GM12878 (cell line): Measurements from ENCODE around the gene PITPNC1. TPM values are rescaled to one million over a fixed set of nuclear protein-coding genes. Genes with fewer than 3 reads are reported as not detected.

Source experiments
- ATAC-seq: fragments of 200-7000 bp; cut with Tn5 transposase; 3 replicates; pipeline ENCODE4 v1.9.1; 2020; ENCODE audit warnings: mild to moderate bottlenecking, moderate library complexity
- BruUV-seq: library from RNA; stranded (reverse); fragments of 400-500 nt; replicated peaks from 2 replicates; lab custom pipeline; 2021; lab: Mats Ljungman, UMichigan
- CTCF ChIA-PET: fragments of 300-600 bp; sonication (Branson Sonifier 250); formaldehyde crosslinking; extraction: SDS; loops from one replicate; lab custom pipeline; 2021; ENCODE audit warnings: inconsistent platforms; lab: Yijun Ruan, JAX
- POLR2A ChIA-PET: fragments of 350-600 bp; formaldehyde crosslinking; extraction: SDS; loops from one replicate; lab custom pipeline; 2021; ENCODE audit warnings: inconsistent platforms; lab: Charles Lee
- RAD21 ChIA-PET: fragments of 300-600 bp; sonication (Branson Sonifier 250); formaldehyde crosslinking; loops from one replicate; lab custom pipeline; 2023; ENCODE audit warnings: antibody characterized with exemption; ENCODE audit not compliant: unreplicated experiment; lab: Charles Lee
- SMC1A ChIA-PET: fragments of 300-600 bp; sonication (Branson Sonifier 250); formaldehyde crosslinking; loops from one replicate; lab custom pipeline; 2023; ENCODE audit not compliant: unreplicated experiment, uncharacterized antibody; lab: Charles Lee
- DNase-seq: peaks from one replicate; pipeline ENCODE4 v3.0.0-alpha.2; 2011; ENCODE audit warnings: low read depth, low spot score
- FAIRE-seq: peaks from 3 replicates; lab custom pipeline; 2011; peaks lifted over from hg19 to GRCh38; lab: Jason Lieb, UNC
- H2AFZ ChIP-seq: 2 replicates; pipeline ENCODE4 v1.6.0; 2011; ENCODE audit warnings: low read depth, low read length, control low read depth; ENCODE audit not compliant: control insufficient read depth
- H3K27ac ChIP-seq: 2 replicates; pipeline ENCODE4 v1.5.1; 2011; ENCODE audit warnings: control low read depth; ENCODE audit not compliant: control insufficient read depth, insufficient read depth
- H3K27me3 ChIP-seq, 2 experiments: replicated peaks in 1 of 2; 2 replicates each; pipeline versions ENCODE4 v1.6.0 to v1.6.1; 2011; ENCODE audit warnings: low read length in 1 of 2; ENCODE audit not compliant: control insufficient read depth in 2 of 2, insufficient read depth in 2 of 2
- H3K36me3 ChIP-seq, 2 experiments: 2 replicates each; pipeline ENCODE4 v1.5.1; 2011; ENCODE audit warnings: low read length in 1 of 2; ENCODE audit not compliant: control insufficient read depth in 2 of 2, insufficient read depth in 2 of 2
- H3K4me1 ChIP-seq: 2 replicates; pipeline ENCODE4 v1.6.1; 2011; ENCODE audit warnings: mild to moderate bottlenecking, low read length, moderate library complexity, mixed read lengths; ENCODE audit not compliant: control insufficient read depth, insufficient read depth
- H3K4me2 ChIP-seq: 2 replicates; pipeline ENCODE4 v1.6.0; 2011; ENCODE audit warnings: control low read depth; ENCODE audit not compliant: control insufficient read depth, insufficient read depth
- H3K4me3 ChIP-seq: fragments of 200-600 bp; sonication (generic); 2 replicates; pipeline ENCODE4 v1.5.1; 2016
- H3K79me2 ChIP-seq: 2 replicates; pipeline ENCODE4 v1.6.0; 2011; ENCODE audit warnings: low read length; ENCODE audit not compliant: control insufficient read depth, insufficient read depth
- H3K9ac ChIP-seq: 2 replicates; pipeline ENCODE4 v1.8.0; 2011; ENCODE audit warnings: low read length, control low read depth, mixed read lengths; ENCODE audit not compliant: control insufficient read depth, insufficient read depth
- H3K9me3 ChIP-seq: replicated peaks from 3 replicates; pipeline ENCODE4 v1.5.1; 2011; ENCODE audit warnings: mild to moderate bottlenecking, low read length; ENCODE audit not compliant: control insufficient read depth, insufficient read depth
- H4K20me1 ChIP-seq: 2 replicates; pipeline ENCODE4 v1.6.0; 2011; ENCODE audit not compliant: control insufficient read depth, insufficient read depth
- ASH2L ChIP-seq: fragments of 300-600, 200-600 bp; sonication (generic); IDR thresholded peaks from 2 replicates; pipeline ENCODE4 v1.6.1; 2017; ENCODE audit warnings: low read depth, mild to moderate bottlenecking, borderline replicate concordance
- CBFB ChIP-seq: IDR thresholded peaks from 2 replicates; pipeline ENCODE4 v1.6.1; 2016; ENCODE audit warnings: antibody characterized with exemption, low read depth
- EZH2 ChIP-seq: IDR thresholded peaks from 2 replicates; pipeline ENCODE4 v1.6.1; 2012; ENCODE audit warnings: low read depth, mild to moderate bottlenecking, control low read depth, inconsistent platforms, low read length, borderline replicate concordance; ENCODE audit not compliant: control insufficient read depth
- JUNB ChIP-seq: IDR thresholded peaks from 2 replicates; pipeline ENCODE4 v1.6.1; 2016; ENCODE audit warnings: antibody characterized with exemption, mild to moderate bottlenecking
- MTA3 ChIP-seq: IDR thresholded peaks from 2 replicates; pipeline ENCODE4 v1.6.1; 2012; ENCODE audit warnings: low read length, inconsistent platforms, borderline replicate concordance
- PML ChIP-seq: IDR thresholded peaks from 2 replicates; pipeline ENCODE4 v1.6.1; 2012; ENCODE audit warnings: low read length, inconsistent platforms
- RAD51 ChIP-seq: fragments of 450-650 bp; IDR thresholded peaks from 2 replicates; pipeline ENCODE4 v1.6.1; 2016; ENCODE audit warnings: moderate library complexity, mild to moderate bottlenecking, inconsistent platforms
- RCOR1 ChIP-seq: conservative IDR thresholded peaks from 2 replicates; pipeline ENCODE4 v1.6.1; 2012; ENCODE audit warnings: low read depth, low read length, improper control_type of control experiment
- SUPT20H ChIP-seq: IDR thresholded peaks from 2 replicates; pipeline ENCODE4 v1.6.1; 2011; ENCODE audit warnings: low read depth, mild to moderate bottlenecking, low read length, moderate library complexity, borderline replicate concordance; ENCODE audit not compliant: control insufficient read depth
- TCF7 ChIP-seq: IDR thresholded peaks from 2 replicates; pipeline ENCODE4 v1.6.1; 2014; ENCODE audit warnings: antibody characterized with exemption, borderline replicate concordance
- WGBS: methylation state at CpG from one replicate; pipeline ENCODE4 v1.1.6; 2016; ENCODE audit warnings: low lambda C conversion rate; ENCODE audit not compliant: insufficient replicate concordance, insufficient coverage; ENCODE audit errors: missing lambda C conversion rate; 5-methylcytosine and 5-hydroxymethylcytosine counted together
- in situ Hi-C: fragments of 300-500 bp; cut with MboI; formaldehyde crosslinking; loops from 9 replicates; pipeline ENCODE4 v1.14.3; 2018; ENCODE audit warnings: mixed read lengths
- intact Hi-C: fragments of 100-400 bp; cut with micrococcal nuclease; formaldehyde crosslinking; loops from one replicate; pipeline ENCODE4 v1.14.2; 2022; ENCODE audit not compliant: unreplicated experiment
- polyA plus RNA-seq, 11 experiments: library from polyadenylated mRNA; depleted of rRNA in 4 of 11; unstranded in 6 of 11; stranded (reverse) in 5 of 11; fragments of >200 nt; fragmentation: Nextera tagmentation in 4 of 11; fragmentation: Illumina TruSeq in 1 of 11; extraction: Ambion mirVana in 4 of 11; extraction: Trizol in 1 of 11; gene quantifications; 1 replicate in 1 of 11; 2 replicates in 10 of 11; pipeline versions ENCODE4 v1.2.1 to v1.2.3, GENCODE V29; 2011 to 2016; ENCODE audit warnings: inconsistent platforms in 2 of 11, missing spikeins in 2 of 11, low read depth in 1 of 11
- total RNA-seq, 4 experiments: library from RNA; depleted of rRNA in 3 of 4; stranded (reverse); fragments of >200 nt in 3 of 4; fragmentation: Illumina TruSeq in 1 of 4; extraction: Trizol in 1 of 4; gene quantifications; 2 replicates each; pipeline versions ENCODE4 v1.2.1 to v1.2.3, GENCODE V29; 2013 to 2021
- TF ChIP-seq, protein P1 (sequence below): IDR thresholded peaks from 2 replicates; pipeline ENCODE4 v1.6.1; 2011; ENCODE audit warnings: borderline replicate concordance, low read depth, mild to moderate bottlenecking, moderate library complexity, low read length; ENCODE audit not compliant: insufficient read depth, poor library complexity, severe bottlenecking
- TF ChIP-seq, protein P2 (sequence below): IDR thresholded peaks from 2 replicates; pipeline ENCODE4 v1.6.1; 2011; ENCODE audit warnings: borderline replicate concordance, low read depth, mild to moderate bottlenecking, moderate library complexity, mixed read lengths, low read length; ENCODE audit not compliant: insufficient read depth; ENCODE audit errors: extremely low read length

Gene PITPNC1
- total and polyA plus RNA-seq, 10 of the 15 experiments (the other 5 are each of a cell fraction or from before 2014, with no cell fraction given) = 12.2 to 62.4 (median 47.3) TPM

GRCh38 chr17:67500261-67500660 is 123.2 kb downstream of the PITPNC1 start:
- BruUV-seq = no TSS peak

More at GRCh38 chr17:67500261-67500660, 123.2 kb downstream of the PITPNC1 start:
- SMC1A ChIA-PET = interaction anchor here (0.8 kb wide), 1 partner anchor 32 kb away, joined by 3 read pairs; no protein-coding TSS in a partner anchor
- Histone ChIP-seq H3K9ac (no peak overlapping the region), H3K9me3 (no peaks in the 10 kb centered on the region), H3K4me1 (no peaks in the 10 kb centered on the region), H3K36me3 (no peaks in the 10 kb centered on the region), H3K27ac (no peak overlapping the region), H3K27me3 (no peaks in the 10 kb centered on the region), H4K20me1 (no peaks in the 10 kb centered on the region; the same call in 1 of the 2 replicates), H3K79me2 (peaks cover 2% of the 10 kb centered on the region), H3K4me2 (no peak overlapping the region), H3K4me3 (no peak overlapping the region), H2AFZ (no peak overlapping the region)
- CTCF ChIA-PET = interaction anchor here (0.6 to 1.9 kb wide), 2 partner anchors 16 to 125 kb away, joined by 3 to 4 read pairs; no protein-coding TSS in a partner anchor
- intact Hi-C loops = no loop called here
- in situ Hi-C loops = no loop called here
- ATAC-seq (no peak), DNase-seq (no peak), FAIRE-seq (no peak)
- POLR2A ChIA-PET = no interaction called here
- WGBS = 46% methylated on average over 2 of the region's 2 CpGs
- RAD21 ChIA-PET = no interaction called here
- TF ChIP-seq RAD51 = no peak
- TF ChIP-seq EZH2 = no peak
- TF ChIP-seq MTA3 = no peak
- no peak for TF ChIP-seq CBFB
- no peak for TF ChIP-seq ASH2L
- TF ChIP-seq, protein P1, sequence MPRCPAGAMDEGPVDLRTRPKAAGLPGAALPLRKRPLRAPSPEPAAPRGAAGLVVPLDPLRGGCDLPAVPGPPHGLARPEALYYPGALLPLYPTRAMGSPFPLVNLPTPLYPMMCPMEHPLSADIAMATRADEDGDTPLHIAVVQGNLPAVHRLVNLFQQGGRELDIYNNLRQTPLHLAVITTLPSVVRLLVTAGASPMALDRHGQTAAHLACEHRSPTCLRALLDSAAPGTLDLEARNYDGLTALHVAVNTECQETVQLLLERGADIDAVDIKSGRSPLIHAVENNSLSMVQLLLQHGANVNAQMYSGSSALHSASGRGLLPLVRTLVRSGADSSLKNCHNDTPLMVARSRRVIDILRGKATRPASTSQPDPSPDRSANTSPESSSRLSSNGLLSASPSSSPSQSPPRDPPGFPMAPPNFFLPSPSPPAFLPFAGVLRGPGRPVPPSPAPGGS = no peak
- TF ChIP-seq TCF7 = no peak
- no peak for TF ChIP-seq SUPT20H
- TF ChIP-seq PML = no peak
- TF ChIP-seq, protein P2, sequence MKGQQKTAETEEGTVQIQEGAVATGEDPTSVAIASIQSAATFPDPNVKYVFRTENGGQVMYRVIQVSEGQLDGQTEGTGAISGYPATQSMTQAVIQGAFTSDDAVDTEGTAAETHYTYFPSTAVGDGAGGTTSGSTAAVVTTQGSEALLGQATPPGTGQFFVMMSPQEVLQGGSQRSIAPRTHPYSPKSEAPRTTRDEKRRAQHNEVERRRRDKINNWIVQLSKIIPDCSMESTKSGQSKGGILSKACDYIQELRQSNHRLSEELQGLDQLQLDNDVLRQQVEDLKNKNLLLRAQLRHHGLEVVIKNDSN = no peak
- TF ChIP-seq RCOR1 = no peak
- TF ChIP-seq JUNB = no peak
